ENCODE data around the gene REST. TPM values are rescaled to one million over a fixed set of nuclear protein-coding genes. Genes with fewer than 3 reads are reported as not detected.

The REST gene
- total RNA-seq, 1 donor from 2014 or later: 86.8 TPM

GRCh38 chr4:56902703-56903102 lies 5.0 kb upstream of the REST start:
- no peak overlapping the region for H3K4me3 Mint-ChIP-seq
- no peak for TF ChIP-seq CTCF (IDR thresholded peaks at IDR 0.05; ENCODE audit: unreplicated experiment)
- no peak for DNase-seq (ENCODE audit: low spot score in 2 of 2, unreplicated experiment in 2 of 2)
- H3K4me1 Mint-ChIP-seq: peaks cover 7% of the 10 kb centered on the region
- peaks cover 11% of the 10 kb centered on the region for H3K27me3 Mint-ChIP-seq (ENCODE audit: low read depth)
- no peaks in the 10 kb centered on the region for H3K9me3 Mint-ChIP-seq
- no peak overlapping the region for H3K27ac Mint-ChIP-seq
- H3K36me3 Mint-ChIP-seq: no peaks in the 10 kb centered on the region

DNA sequence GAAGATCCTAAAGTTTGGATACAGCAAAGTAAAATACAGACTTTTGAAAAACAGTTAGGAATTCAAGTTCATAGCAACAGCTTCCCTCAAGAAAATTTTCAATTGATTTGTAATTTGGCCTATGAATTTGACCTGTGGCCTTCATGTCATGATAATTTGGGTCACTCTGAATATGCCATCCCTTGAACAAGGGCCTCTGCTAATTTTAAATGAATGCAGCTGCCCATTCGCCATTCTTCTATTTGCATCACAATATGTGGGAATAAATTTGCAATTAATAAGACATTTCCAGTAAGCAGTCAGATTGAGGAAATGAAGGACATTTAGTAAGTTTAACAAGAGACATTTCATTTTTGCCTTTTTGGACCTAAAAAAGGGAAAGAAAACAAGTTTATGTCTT lies 1.9 kb upstream of the REST start:
- TF ChIP-seq CTCF (IDR thresholded peaks at IDR 0.05; ENCODE audit: unreplicated experiment): no peak
- H3K27me3 Mint-ChIP-seq (ENCODE audit: low read depth): peaks cover 11% of the 10 kb centered on the region
- H3K9me3 Mint-ChIP-seq: no peaks in the 10 kb centered on the region
- H3K4me1 Mint-ChIP-seq: peaks cover 18% of the 10 kb centered on the region
- no peaks in the 10 kb centered on the region for H3K36me3 Mint-ChIP-seq
- DNase-seq (ENCODE audit: low spot score in 2 of 2, unreplicated experiment in 2 of 2): no peak
- no peak overlapping the region for H3K27ac Mint-ChIP-seq
- no peak overlapping the region for H3K4me3 Mint-ChIP-seq

- peak overlapping the region; percentile 91 for H3K27ac Mint-ChIP-seq
- no peak for DNase-seq (ENCODE audit: low spot score in 2 of 2, unreplicated experiment in 2 of 2)
- peaks cover 28% of the 10 kb centered on the region for H3K4me1 Mint-ChIP-seq
- TF ChIP-seq CTCF (IDR thresholded peaks at IDR 0.05; ENCODE audit: unreplicated experiment): no peak
- H3K9me3 Mint-ChIP-seq: no peaks in the 10 kb centered on the region
- no peaks in the 10 kb centered on the region for H3K36me3 Mint-ChIP-seq
- H3K27me3 Mint-ChIP-seq (ENCODE audit: low read depth): peaks cover 11% of the 10 kb centered on the region
- H3K4me3 Mint-ChIP-seq: peak overlapping the region; percentile 87
Measured at GRCh38 chr4:56906489-56907393, 959 bp upstream of the REST start.

- Mint-ChIP-seq H3K4me3 (peak overlapping the region; percentile 94), H3K27ac (peak overlapping the region; percentile 99), H3K27me3 (ENCODE audit: low read depth) (peaks cover 11% of the 10 kb centered on the region), H3K9me3 (no peaks in the 10 kb centered on the region), H3K4me1 (peaks cover 31% of the 10 kb centered on the region), H3K36me3 (peaks cover 2% of the 10 kb centered on the region)
- peak; percentile 65 to 82 for DNase-seq (ENCODE audit: low spot score in 2 of 2, unreplicated experiment in 2 of 2)
- no peak for TF ChIP-seq CTCF (IDR thresholded peaks at IDR 0.05; ENCODE audit: unreplicated experiment)
Measured at GRCh38 chr4:56908206-56909085, 746 bp downstream of the REST start.

DNA sequence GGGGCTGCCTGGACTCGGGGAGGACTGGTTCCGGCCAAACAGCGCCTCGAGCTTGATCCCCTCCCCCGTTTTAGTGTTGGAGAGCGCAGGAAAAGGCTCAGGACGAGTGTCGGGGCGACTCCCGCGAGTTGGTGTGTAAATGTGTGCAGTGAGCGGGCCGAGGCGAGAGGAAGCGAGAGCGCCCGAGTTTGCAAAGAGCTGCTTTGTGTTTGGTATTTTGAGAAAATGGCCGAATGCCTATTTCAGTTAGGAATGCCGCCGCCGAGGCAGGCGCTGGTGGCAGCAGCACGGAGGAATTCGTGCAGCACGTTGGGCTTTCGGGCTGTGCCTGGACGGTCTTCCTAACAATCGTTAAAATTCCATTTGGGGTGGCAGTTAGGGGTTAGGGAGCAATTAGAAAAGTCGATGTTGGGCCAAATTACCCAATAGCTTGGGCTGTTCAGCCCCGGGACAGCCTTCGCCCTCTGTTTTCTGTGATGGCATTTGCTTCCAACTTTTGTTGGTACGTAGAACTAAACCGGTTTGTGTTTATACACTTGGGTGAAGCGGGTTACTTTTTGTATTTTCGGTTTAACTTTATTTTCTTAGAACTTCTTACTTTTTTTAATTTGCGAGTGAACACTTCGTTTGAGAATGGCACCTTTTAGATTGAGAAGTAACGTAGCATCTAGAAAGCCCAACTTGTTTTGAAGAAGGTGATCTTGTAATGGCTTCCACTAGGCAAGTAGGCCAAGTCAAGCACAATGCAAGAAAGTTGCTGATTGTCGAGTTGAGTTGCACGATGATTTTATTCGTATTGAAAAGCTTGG lies 1.6 kb downstream of the REST start:
- no peak for TF ChIP-seq CTCF (IDR thresholded peaks at IDR 0.05; ENCODE audit: unreplicated experiment)
- peaks cover 4% of the 10 kb centered on the region for H3K36me3 Mint-ChIP-seq
- no peaks in the 10 kb centered on the region for H3K9me3 Mint-ChIP-seq

More for the DNA sequence above, 1.6 kb downstream of the REST start:
- H3K4me3 Mint-ChIP-seq: peak overlapping the region; percentile 94
- peak; percentile 30 to 73 for DNase-seq (ENCODE audit: low spot score in 2 of 2, unreplicated experiment in 2 of 2)
- peak overlapping the region; percentile 99 for H3K27ac Mint-ChIP-seq
- peaks cover 32% of the 10 kb centered on the region for H3K4me1 Mint-ChIP-seq
- peaks cover 11% of the 10 kb centered on the region for H3K27me3 Mint-ChIP-seq (ENCODE audit: low read depth)

Data from mesothelial cell of epicardium (in vitro differentiated cells).